Measurements from ENCODE around the gene IKZF4. TPM values are rescaled to one million over a fixed set of nuclear protein-coding genes. Genes with fewer than 3 reads are reported as not detected.
A peak's percentile ranks its signal among the peaks of the same experiment; 100 is the strongest.
"Not testable (repeated sequence)": the region's sequence is repeated elsewhere in the genome, so short reads cannot be mapped to it uniquely, and the experiment has no call there.

IKZF4 gene
- total RNA-seq, 2 donors from 2014 or later = 17.0 to 19.5 TPM

DNA sequence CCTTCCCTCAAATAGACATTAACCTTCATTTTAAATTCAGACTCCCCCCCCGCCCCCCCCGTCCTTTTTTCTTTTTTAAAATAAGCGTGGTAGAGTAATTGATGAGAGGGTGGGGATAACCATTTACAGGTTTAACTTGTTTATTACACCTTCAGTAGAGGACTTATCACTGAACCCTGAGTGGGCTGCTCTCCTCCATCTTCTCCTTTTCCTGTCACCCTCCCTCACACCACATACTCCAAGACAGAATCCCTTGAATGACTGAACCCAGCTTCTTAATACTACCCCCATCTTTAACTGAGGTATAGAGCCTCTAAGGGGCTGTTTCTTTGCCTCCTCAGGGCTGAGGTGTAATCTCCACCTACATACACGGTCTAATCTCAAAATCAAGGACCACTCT is 3.7 kb upstream of the IKZF4 start:
- Mint-ChIP-seq H3K36me3 (peaks cover 9 to 10% of the 10 kb centered on the region in 2 donors), H3K27ac (no peak overlapping the region)
- DNase-seq (ENCODE audit: low spot score in 2 of 2) = no peak

DNA sequence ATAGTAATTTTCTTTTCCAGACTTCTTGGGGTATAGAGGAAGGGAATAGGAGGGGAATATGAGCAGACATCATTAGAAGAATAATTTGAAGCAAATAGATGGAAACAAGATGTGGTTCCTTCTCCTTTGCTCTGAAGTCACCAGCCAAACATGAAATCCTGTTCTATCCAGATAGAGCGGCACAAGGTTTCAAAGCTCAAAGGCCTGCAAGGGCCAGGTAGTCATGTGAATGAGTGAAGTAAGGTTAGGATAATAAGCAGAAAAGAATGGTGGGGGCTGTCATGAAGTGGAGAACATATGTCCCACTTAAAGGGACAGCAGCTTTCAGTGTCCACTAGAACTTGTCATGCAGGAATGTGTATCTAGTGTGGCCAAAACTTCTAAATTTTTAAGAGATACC is 2.5 kb upstream of the IKZF4 start:
- Mint-ChIP-seq H3K36me3 (peaks cover 9 to 10% of the 10 kb centered on the region in 2 donors), H3K27ac (peak overlapping the region in 1 of 2 donors; percentile 40), H3K9me3 (no peaks in the 10 kb centered on the region)
- DNase-seq (ENCODE audit: low spot score in 2 of 2) = no peak
- no peak for ATAC-seq

More for the DNA sequence above, 3.7 kb upstream of the IKZF4 start:
- no peak for ATAC-seq
- H3K9me3 Mint-ChIP-seq = no peaks in the 10 kb centered on the region

GRCh38 chr12:56021889-56022497 is 1.1 kb downstream of the IKZF4 start:
- peak overlapping the region; percentile 94 to 99 for H3K27ac Mint-ChIP-seq
- no peak for DNase-seq (ENCODE audit: low spot score in 2 of 2)
- H3K36me3 Mint-ChIP-seq = peaks cover 14 to 15% of the 10 kb centered on the region in 2 donors
- peak; percentile 6 to 16 for ATAC-seq
- no peaks in the 10 kb centered on the region for H3K9me3 Mint-ChIP-seq

GRCh38 chr12:56028511-56029165 is 7.8 kb downstream of the IKZF4 start:
- H3K36me3 Mint-ChIP-seq = peaks cover 39 to 42% of the 10 kb centered on the region in 2 donors
- ATAC-seq = peak in 1 of 2 donors; percentile 34

DNA sequence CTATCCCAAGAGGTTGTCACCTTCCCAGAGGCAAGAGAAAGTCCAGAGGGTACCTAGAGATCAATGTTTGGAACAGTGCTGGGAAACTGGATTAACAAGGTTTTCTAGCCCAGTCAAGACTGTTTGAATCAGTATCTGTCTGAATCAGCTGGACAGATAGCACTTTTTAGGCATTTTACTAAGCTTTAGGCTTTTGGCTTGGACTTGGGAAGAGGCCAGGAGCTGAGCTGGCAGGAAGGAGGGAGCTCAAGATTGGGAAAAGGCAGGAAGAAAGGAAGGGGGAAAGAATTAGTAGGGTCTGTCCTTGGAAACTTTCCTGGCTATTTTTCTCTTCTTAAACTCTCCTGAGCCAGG is 8.3 kb downstream of the IKZF4 start:
- Mint-ChIP-seq H3K36me3 (peaks cover 36 to 42% of the 10 kb centered on the region in 2 donors), H3K27ac (peak overlapping the region; percentile 39 to 82), H3K9me3 (no peaks in the 10 kb centered on the region)
- ATAC-seq (no peak), DNase-seq (ENCODE audit: low spot score in 2 of 2) (no peak)

More at GRCh38 chr12:56028511-56029165, 7.8 kb downstream of the IKZF4 start:
- Mint-ChIP-seq H3K9me3 (no peaks in the 10 kb centered on the region), H3K27ac (peak overlapping the region; percentile 39 to 82)
- no peak for DNase-seq (ENCODE audit: low spot score in 2 of 2)

- peaks cover 36 to 42% of the 10 kb centered on the region in 2 donors for H3K36me3 Mint-ChIP-seq
- DNase-seq (ENCODE audit: low spot score in 2 of 2) (peak in 1 of 2 donors; percentile 48), ATAC-seq (peak in 1 of 2 donors; percentile 74)
- no peaks in the 10 kb centered on the region for H3K9me3 Mint-ChIP-seq
- H3K27ac Mint-ChIP-seq = peak overlapping the region; percentile 39 to 47
Measured at GRCh38 chr12:56029666-56030293, 8.9 kb downstream of the IKZF4 start.

DNA sequence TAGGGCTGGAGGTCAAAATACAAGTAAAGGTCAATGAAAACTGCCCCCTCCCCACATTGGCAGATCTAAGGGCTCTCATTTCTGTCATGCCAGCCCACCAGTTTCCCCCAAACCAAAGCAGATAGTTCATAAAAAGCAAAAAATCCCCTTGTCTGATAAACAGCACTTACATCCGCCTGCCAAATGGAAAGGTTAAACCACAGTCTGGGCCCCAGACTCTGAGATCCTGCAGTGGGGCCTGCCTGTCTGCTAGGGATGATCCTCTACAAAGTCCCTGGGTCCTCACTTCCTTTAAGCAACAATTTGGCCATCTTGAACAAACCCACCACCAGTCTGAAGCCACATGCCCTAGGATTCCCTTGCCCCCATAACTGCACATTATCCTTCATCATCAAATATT is 11.1 kb downstream of the IKZF4 start:
- H3K36me3 Mint-ChIP-seq = peaks cover 36 to 45% of the 10 kb centered on the region in 2 donors
- DNase-seq (ENCODE audit: low spot score in 2 of 2) = no peak

GRCh38 chr12:56034586-56035332 is 13.9 kb downstream of the IKZF4 start:
- DNase-seq (ENCODE audit: low spot score in 2 of 2) (no peak), ATAC-seq (peak; percentile 34 to 65)
- H3K27ac Mint-ChIP-seq = peak overlapping the region in 1 of 2 donors; percentile 55
- no peaks in the 10 kb centered on the region for H3K9me3 Mint-ChIP-seq
- H3K36me3 Mint-ChIP-seq = peaks cover 17 to 28% of the 10 kb centered on the region in 2 donors

More for the DNA sequence above, 11.1 kb downstream of the IKZF4 start:
- no peaks in the 10 kb centered on the region for H3K9me3 Mint-ChIP-seq
- peak overlapping the region; percentile 79 to 84 for H3K27ac Mint-ChIP-seq
- ATAC-seq = peak; percentile 51 to 79

DNA sequence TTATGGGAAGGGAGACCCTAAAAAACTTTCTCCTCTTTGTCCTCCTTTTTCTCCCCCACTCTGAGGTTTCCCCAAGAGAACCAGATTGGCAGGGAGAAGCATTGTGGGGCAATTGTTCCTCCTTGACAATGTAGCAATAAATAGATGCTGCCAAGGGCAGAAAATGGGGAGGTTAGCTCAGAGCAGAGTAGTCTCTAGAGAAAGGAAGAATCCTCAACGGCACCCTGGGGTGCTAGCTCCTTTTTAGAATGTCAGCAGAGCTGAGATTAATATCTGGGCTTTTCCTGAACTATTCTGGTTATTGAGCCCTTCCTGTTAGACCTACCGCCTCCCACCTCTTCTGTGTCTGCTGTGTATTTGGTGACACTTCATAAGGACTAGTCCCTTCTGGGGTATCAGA is 16.3 kb downstream of the IKZF4 start:
- Mint-ChIP-seq H3K9me3 (no peaks in the 10 kb centered on the region), H3K36me3 (peaks cover 12 to 23% of the 10 kb centered on the region in 2 donors), H3K27ac (peak overlapping the region; percentile 4 to 5)
- DNase-seq (ENCODE audit: low spot score in 2 of 2) (no peak), ATAC-seq (no peak)

- DNase-seq (ENCODE audit: low spot score in 2 of 2) = no peak
Measured at GRCh38 chr12:56038022-56038655, 17.3 kb downstream of the IKZF4 start.

DNA sequence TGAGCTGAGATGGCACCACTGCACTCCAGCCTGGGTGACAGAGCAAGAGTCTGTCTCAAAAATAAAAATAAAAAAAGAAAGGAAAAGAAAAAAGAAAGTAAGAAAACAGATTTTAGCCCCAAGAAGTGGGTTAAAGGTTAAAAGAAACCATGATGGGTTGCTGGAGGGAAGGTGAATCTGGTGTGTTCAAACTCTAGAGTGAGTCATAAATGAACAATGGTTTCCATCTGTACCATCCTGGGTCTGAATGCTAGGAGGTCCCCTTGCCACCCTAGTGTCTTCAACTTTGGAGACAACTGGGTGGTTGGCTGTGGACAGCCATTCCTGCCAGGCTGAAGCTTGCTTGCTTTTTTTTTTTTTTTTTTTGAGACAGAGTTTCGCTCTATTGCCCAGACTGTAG is 19.3 kb downstream of the IKZF4 start:
- H3K36me3 Mint-ChIP-seq = peaks cover 24 to 40% of the 10 kb centered on the region in 2 donors
- DNase-seq (ENCODE audit: low spot score in 2 of 2) = no peak
- peak overlapping the region; percentile 95 for H3K27ac Mint-ChIP-seq
- H3K9me3 Mint-ChIP-seq = no peaks in the 10 kb centered on the region
- peak; percentile 59 to 74 for ATAC-seq

More at GRCh38 chr12:56038022-56038655, 17.3 kb downstream of the IKZF4 start:
- peaks cover 15 to 27% of the 10 kb centered on the region in 2 donors for H3K36me3 Mint-ChIP-seq
- ATAC-seq = no peak
- H3K27ac Mint-ChIP-seq = peak overlapping the region; percentile 71 to 95
- H3K9me3 Mint-ChIP-seq = no peaks in the 10 kb centered on the region

GRCh38 chr12:56040963-56041551 is 20.2 kb downstream of the IKZF4 start:
- H3K27ac Mint-ChIP-seq = peak overlapping the region; percentile 95
- peak in 1 of 2 donors; percentile 1 for ATAC-seq
- H3K36me3 Mint-ChIP-seq = peaks cover 24 to 32% of the 10 kb centered on the region in 2 donors
- DNase-seq (ENCODE audit: low spot score in 2 of 2) = no peak
- H3K9me3 Mint-ChIP-seq = no peaks in the 10 kb centered on the region

DNA sequence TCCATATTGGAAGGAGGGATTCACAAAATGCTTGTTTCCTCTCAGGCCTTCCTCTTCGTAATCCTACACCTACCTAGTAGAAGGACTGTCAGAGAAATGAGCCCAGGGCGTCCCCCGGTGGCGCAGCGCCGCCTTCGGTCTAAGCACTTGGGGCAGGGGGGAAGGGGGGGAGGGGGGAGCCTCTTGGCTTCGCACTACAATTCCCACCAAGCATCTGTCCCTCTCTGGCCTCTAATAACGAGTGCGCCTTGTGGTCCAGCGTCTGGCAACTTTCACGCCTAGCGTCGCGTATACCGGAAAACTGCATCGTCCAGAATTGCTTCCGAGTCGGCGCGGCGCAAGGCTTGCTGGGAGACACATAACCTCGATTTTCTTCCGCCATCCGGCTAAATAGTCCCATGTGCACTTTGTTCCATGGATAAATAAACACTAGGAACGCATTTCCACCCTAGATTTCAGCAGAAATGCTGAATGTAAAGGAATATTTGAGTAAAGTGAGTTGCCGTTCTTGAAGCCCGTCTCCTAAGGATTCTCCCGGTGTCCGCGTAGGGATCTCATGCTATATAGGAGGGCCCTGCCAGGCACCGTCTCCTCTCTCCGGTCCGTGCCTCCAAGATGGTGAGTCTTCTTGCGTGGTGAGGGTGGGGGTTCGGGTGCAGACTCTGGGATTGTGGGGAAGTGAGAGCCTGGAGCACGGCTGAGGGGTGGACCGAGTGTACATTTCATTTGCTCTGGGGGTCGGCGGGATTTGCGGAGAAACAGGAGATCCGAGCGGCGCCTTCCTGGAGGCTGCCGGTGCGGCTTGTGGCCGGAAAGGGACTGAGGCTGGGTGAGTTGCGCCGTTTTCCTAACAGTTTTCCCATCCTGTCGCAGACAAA is 20.9 kb downstream of the IKZF4 start, which contains the start of gene RPS26:
Gene RPS26, plus strand, starts transcription at position 367 of the 878 bp plus-strand sequence. Its CDS starts 249 bp downstream, at position 616.
- Mint-ChIP-seq H3K27ac (peak within 1 kb of the TSS; percentile 95 to 100), H3K9me3 (no peaks in the 10 kb centered on the region), H3K36me3 (peaks cover 24 to 32% of the 10 kb centered on the region in 2 donors)
- peak; percentile 84 to 90 for ATAC-seq
- peak; percentile 88 to 92 for DNase-seq (ENCODE audit: low spot score in 2 of 2)

DNA sequence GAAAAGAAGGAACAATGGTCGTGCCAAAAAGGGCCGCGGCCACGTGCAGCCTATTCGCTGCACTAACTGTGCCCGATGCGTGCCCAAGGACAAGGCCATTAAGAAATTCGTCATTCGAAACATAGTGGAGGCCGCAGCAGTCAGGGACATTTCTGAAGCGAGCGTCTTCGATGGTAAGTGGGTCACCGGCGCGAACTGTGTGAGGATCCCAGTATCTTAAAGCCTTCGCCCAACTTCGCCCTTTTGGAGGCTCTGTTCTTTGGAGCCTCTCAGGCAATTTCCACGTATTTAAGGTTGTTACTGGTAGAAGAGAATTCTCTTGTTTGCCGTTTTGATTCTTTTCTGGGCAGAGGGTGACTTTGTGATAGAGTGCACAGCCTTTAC is 21.6 kb downstream of the IKZF4 start:
- H3K9me3 Mint-ChIP-seq; DNase-seq (ENCODE audit: low spot score in 2 of 2); ATAC-seq: not testable (repeated sequence)
- Mint-ChIP-seq H3K36me3 (peaks cover 24 to 32% of the 10 kb centered on the region in 2 donors), H3K27ac (peak overlapping the region; percentile 95 to 100)

- no peaks in the 10 kb centered on the region for H3K9me3 Mint-ChIP-seq
- H3K36me3 Mint-ChIP-seq = peaks cover 24 to 32% of the 10 kb centered on the region in 2 donors
- no peak for DNase-seq (ENCODE audit: low spot score in 2 of 2)
- peak overlapping the region; percentile 95 to 100 for H3K27ac Mint-ChIP-seq
- ATAC-seq = no peak
Measured at GRCh38 chr12:56042843-56043242, 22.0 kb downstream of the IKZF4 start.
